Omental fat pad (tissue), 4 donors: Measurements from ENCODE around the gene CREB5. TPM values are rescaled to one million over a fixed set of nuclear protein-coding genes. Genes with fewer than 3 reads are reported as not detected.

ENCODE experiments used
- ATAC-seq: fragments of 150-250 bp; one replicate; pipeline ENCODE4 v1.9.1; 2016; ENCODE audit warnings: mild to moderate bottlenecking, moderate library complexity; ENCODE audit not compliant: low FRiP score
- DNase-seq: peaks from one replicate; pipeline ENCODE4 v3.0.0-alpha.2; 2019; ENCODE audit warnings: low spot score
- total RNA-seq, 4 donors: library from RNA; depleted of rRNA; stranded (reverse); fragments of >200 nt; gene quantifications; one replicate each; pipeline ENCODE4 v1.1.0, GENCODE V29; 2016
- TF ChIP-seq, protein P1 (sequence below), 3 donors: fragments of 450-650 bp; IDR thresholded peaks; one replicate each; pipeline ENCODE4 v1.5.1; 2016 to 2017; ENCODE audit warnings: antibody characterized with exemption in 3 of 3, mild to moderate bottlenecking in 3 of 3, moderate library complexity in 2 of 3

Gene CREB5
- total RNA-seq, 4 donors from 2014 or later = 27.9 to 87.0 (median 42.9) TPM

DNA sequence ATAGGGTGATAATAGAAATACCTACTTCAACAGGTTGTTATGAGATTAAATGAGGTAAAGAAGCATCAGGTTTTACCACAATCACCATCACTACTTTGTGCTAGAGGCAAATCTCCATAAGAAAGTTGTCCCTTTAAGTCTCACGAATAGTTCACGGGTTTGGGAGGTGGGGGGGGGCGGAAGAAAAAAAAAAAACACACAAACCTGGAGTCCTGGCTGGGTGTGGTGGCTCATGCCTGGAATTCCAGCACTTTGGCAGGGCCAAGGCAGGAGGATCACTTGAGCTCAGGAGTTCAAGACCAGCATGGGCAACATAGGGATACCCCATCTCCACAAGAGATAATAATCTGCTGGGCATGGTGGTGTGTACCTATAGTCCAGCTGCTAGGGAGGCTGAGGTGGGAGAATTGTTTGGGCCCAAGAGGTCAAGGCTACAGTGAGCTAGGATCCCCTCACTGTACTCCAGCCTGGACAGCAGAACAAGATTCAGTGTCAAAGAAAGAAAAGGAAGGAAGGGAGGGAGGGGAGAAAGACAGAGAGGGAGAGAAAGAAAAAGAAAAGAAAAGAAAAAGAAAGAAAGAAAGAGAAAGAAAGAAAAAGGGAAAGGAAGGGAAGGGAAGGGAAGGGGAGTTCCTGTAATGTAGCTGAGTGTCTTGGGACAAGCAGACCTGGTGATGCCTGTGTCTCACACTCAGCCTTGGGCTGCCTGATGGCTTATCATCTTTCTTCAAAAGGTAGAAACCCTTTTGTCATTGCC lies 231.4 kb downstream of the CREB5 start:
- DNase-seq (no peak), ATAC-seq (no peak)
- TF ChIP-seq, protein P1, sequence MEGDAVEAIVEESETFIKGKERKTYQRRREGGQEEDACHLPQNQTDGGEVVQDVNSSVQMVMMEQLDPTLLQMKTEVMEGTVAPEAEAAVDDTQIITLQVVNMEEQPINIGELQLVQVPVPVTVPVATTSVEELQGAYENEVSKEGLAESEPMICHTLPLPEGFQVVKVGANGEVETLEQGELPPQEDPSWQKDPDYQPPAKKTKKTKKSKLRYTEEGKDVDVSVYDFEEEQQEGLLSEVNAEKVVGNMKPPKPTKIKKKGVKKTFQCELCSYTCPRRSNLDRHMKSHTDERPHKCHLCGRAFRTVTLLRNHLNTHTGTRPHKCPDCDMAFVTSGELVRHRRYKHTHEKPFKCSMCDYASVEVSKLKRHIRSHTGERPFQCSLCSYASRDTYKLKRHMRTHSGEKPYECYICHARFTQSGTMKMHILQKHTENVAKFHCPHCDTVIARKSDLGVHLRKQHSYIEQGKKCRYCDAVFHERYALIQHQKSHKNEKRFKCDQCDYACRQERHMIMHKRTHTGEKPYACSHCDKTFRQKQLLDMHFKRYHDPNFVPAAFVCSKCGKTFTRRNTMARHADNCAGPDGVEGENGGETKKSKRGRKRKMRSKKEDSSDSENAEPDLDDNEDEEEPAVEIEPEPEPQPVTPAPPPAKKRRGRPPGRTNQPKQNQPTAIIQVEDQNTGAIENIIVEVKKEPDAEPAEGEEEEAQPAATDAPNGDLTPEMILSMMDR (IDR thresholded peaks at IDR 0.05) = no peak

DNA sequence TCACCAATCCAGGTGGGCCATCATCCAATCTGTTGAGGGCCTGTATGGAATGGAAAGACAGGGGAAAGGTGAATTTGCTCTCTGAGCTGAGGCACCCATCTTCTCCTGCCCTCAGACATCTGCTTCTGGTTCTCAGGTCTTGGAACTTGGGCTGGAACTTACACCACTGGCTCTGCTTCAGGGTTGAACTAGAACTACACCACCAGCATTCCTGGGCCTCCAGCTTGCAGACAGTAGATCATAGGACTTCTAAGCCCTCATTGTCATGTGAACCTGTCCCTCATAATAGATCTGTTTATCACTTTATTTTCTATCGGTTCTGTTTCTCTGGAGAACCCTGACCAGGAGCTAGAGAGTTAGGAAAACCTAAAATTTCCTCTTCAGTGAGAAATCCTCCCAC lies 233.5 kb downstream of the CREB5 start:
- no peak for ATAC-seq
- TF ChIP-seq, protein P1 (IDR thresholded peaks at IDR 0.05) = no peak

DNA sequence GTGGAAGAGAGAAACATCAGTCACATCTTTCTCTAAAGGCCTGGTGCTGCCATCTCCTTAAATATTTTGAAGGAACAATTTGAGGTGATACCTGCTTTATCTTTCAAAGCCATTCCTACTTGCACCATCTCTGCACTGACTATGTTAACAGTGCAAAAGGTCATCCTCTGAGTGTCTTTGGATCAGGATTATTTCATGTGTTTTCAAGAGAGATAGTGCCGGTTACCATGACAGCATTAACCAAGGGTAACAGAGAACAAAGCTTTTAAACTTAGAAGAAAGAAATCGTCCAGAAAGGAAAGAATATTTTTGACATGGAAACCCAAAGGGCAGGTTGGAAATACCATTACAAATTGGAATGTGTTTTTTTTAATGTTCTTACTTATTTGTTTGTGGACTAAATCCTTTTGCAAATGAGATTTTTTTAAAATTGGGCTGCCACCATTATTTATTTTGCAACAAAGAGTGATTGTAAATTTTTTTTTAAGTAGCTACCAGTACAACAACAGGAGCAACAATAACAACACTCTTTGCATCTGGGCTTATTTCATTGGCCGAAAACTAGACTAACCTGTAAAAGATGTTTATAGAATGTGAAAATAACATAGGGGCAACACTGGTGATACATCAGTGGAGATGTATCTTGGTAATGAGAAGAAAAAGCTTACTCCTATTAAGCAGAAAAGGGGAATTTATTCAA lies 234.2 kb downstream of the CREB5 start:
- TF ChIP-seq, protein P1 (IDR thresholded peaks at IDR 0.05) = no peak
- DNase-seq (no peak), ATAC-seq (no peak)

More for the DNA sequence above, 233.5 kb downstream of the CREB5 start:
- DNase-seq = no peak

DNA sequence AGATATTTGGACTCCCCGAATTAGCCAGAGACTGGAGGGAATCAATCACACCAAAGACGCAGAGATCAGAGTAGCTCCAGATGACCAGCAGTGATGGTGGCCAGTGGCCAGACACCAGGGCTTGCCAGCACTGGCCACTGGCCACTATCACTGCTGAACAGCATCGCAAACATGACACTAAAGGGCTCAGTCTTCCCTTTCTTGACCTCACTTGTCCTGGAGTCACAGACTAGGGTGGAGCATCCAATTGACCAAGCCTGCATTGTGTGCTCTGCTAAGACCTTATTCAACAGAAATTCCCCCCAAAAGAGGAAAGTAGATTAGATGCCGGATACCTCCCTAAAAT lies 234.7 kb downstream of the CREB5 start:
- DNase-seq = no peak
- TF ChIP-seq, protein P1 (IDR thresholded peaks at IDR 0.05) = no peak
- ATAC-seq = no peak

DNA sequence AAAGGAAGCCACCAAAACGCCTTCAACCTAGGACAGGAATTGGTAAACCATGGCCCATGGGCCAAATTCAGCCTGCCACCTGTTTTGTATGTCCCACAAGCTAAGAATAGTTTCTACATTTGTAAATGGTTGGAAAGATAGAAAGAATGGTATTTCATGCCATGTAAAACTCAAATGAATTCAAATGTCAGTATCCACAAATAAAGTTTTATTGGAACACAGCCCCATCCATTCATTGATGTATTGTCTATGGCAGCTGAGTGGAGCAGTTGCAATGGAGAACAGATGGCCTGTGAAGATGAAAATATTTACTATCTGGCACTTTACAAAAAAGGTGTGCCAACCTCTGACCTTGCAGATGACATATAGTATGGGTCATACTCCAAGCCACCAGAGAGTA lies 236.9 kb downstream of the CREB5 start:
- no peak for ATAC-seq
- TF ChIP-seq, protein P1 (IDR thresholded peaks at IDR 0.05) = no peak

DNA sequence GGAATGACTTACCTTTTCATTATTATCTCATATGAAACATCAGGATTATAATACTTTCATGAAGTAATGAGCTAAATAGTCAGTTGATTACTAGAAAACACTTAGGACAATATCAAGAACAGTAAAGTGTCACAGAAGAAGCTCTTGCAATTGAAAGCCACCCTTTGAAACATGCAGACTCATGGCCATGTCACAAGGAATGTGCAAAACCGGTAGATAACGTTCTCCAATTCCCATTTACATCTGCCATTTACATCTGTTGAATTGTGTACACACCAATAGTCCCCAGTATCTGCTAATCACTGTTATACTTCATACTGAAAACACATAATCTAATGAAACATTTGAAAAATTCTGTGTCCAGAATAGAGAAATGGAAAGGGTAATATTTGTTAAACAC lies 237.5 kb downstream of the CREB5 start:
- DNase-seq (no peak), ATAC-seq (no peak)

More for the DNA sequence above, 236.9 kb downstream of the CREB5 start:
- DNase-seq = no peak

More for the DNA sequence above, 237.5 kb downstream of the CREB5 start:
- TF ChIP-seq, protein P1 (IDR thresholded peaks at IDR 0.05) = no peak
